ENCODE measurements around the gene FAM135A.
"Not testable (repeated sequence)": the region's sequence is repeated elsewhere in the genome, so short reads cannot be mapped to it uniquely, and the experiment has no call there.

The FAM135A gene

DNA sequence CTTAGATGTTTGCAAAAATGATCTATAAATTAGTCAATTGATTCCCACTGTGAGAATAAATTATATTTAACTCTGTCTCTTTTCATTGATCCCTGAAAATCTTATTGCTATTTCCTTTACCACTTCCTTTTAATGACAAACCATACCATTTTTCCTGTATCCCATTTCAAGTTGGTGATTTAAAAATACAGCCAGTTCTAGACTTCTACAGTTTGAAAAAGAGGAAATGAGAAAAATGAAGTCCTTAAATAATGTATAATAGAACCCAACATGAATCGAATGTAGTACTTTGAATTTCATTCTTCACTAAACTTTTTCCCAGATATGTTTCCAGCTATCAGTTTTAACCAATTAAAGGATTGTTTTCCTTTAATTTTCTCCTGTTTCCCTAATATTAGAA lies 124.0 kb downstream of the FAM135A start:
- TF ChIP-seq CTCF (IDR thresholded peaks at IDR 0.05; ENCODE audit: insufficient read depth, low read length, missing control alignments): no peak
- ChIA-PET CTCF (interaction anchor here (1.4 kb wide), 1 partner anchor 10 kb away, joined by 5 read pairs; no protein-coding TSS in a partner anchor), POLR2A (no interaction called here)
- DNase-seq (ENCODE audit: low read depth, low spot score): no peak
- H3K4me3 ChIP-seq (ENCODE audit: low read depth, low read length): no peak overlapping the region

DNA sequence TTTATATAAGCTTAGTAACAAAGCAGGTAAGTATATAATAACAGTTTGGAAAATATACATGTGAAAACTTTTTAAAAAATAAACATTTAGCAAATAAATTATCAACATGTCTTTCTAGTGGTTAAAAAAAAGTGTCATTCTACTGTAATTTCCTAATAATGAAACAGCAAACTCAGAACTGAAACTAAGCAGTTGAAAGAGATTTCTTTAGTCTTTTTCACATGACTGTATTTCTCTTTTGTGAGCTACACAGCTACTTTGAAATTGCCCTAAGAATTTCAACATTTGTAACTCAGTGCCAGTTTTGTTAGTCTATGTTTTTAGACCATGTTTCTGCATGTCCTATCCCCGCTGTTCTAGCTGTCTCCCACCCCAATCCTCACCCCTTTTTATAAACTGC lies 125.1 kb downstream of the FAM135A start:
- ChIA-PET CTCF (interaction anchor here (1.4 kb wide), 1 partner anchor 9 kb away, joined by 5 read pairs; no protein-coding TSS in a partner anchor), POLR2A (no interaction called here)
- no peak for DNase-seq (ENCODE audit: low read depth, low spot score)
- no peak for TF ChIP-seq CTCF (IDR thresholded peaks at IDR 0.05; ENCODE audit: insufficient read depth, low read length, missing control alignments)
- H3K4me3 ChIP-seq (ENCODE audit: low read depth, low read length): no peak overlapping the region

GRCh38 chr6:70547313-70547712 lies 134.0 kb downstream of the FAM135A start:
- peak; percentile 38 for TF ChIP-seq CTCF (IDR thresholded peaks at IDR 0.05; ENCODE audit: insufficient read depth, low read length, missing control alignments)
- DNase-seq (ENCODE audit: low read depth, low spot score): no peak
- ChIA-PET CTCF (interaction anchor here (0.7 to 3.2 kb wide), 15 partner anchors 9 to 337 kb away, joined by 3 to 21 read pairs (median 4); partner anchors contain the start of gene SDHAF4), POLR2A (no interaction called here)
- H3K4me3 ChIP-seq (ENCODE audit: low read depth, low read length): no peak overlapping the region

DNA sequence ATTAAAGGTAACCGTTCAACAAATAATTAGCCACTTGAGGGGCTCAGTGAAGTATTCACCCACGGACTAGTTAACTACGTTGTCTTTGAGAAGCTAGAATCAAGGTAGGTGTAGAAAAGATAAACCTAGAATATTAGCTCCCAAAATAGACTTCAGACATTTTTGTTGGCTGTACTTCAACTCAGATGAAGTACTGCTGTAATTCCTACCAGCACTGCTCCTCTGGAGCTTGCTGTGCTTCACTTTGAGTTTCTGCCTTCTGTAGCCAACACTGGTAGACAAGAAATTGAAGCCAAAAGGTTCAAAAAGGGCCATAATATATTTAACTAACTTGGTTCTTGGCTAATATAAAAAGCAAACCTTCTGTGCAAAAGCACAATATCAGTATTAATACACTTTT lies 134.6 kb downstream of the FAM135A start:
- TF ChIP-seq CTCF (IDR thresholded peaks at IDR 0.05; ENCODE audit: insufficient read depth, low read length, missing control alignments): no peak
- H3K4me3 ChIP-seq (ENCODE audit: low read depth, low read length): no peak overlapping the region
- no peak for DNase-seq (ENCODE audit: low read depth, low spot score)
- POLR2A ChIA-PET: no interaction called here
- CTCF ChIA-PET: interaction anchor here (0.9 to 3.2 kb wide), 8 partner anchors 10 to 408 kb away, joined by 3 to 21 read pairs (median 4); no protein-coding TSS in a partner anchor

DNA sequence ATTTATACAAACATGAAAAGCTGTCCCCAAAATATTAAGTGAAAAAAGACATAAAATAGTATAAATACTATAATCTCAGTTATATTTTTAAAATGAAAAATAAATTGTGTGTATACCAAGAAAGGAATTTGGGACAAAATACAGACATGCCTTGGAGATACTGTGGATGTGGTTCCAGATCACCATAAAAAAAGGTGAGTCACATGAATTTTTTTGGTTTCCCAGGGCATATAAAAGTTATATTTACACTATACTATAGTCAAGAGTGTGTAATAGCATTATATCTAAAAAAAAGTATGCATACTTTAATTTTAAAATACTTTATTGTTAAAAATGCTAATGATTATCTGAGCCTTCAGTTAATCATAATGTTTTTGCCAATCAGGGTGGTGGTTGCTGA lies 136.0 kb downstream of the FAM135A start:
- TF ChIP-seq CTCF (IDR thresholded peaks at IDR 0.05; ENCODE audit: insufficient read depth, low read length, missing control alignments): no peak
- H3K4me3 ChIP-seq (ENCODE audit: low read depth, low read length): no peak overlapping the region
- POLR2A ChIA-PET: no interaction called here
- no peak for DNase-seq (ENCODE audit: low read depth, low spot score)
- CTCF ChIA-PET: interaction anchor here (1.9 to 3.2 kb wide), 2 partner anchors 137 to 335 kb away, joined by 4 to 21 read pairs; no protein-coding TSS in a partner anchor

DNA sequence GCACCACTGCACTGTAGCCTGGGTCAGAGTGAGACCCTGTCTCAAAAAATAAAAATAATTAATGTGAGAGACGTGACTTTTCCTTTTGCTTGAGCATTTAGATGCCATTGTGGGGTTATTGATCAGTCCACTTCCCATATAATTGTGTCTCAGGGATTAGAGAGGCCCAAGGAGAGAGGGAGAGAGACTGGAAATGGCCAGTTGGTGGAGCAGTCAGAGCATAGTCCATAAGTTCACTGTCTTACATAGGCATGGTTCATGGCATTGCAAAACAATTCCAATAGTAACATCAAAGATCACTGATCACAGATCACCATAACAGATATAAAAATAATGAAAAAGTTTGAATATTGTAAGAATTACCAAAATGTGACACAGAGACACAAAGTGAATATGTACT lies 138.3 kb downstream of the FAM135A start:
- ChIA-PET POLR2A (no interaction called here), CTCF (interaction anchor here (1.1 to 1.3 kb wide), 2 partner anchors 133 to 404 kb away, joined by 3 read pairs; no protein-coding TSS in a partner anchor)
- H3K4me3 ChIP-seq (ENCODE audit: low read depth, low read length): no peak overlapping the region
- no peak for DNase-seq (ENCODE audit: low read depth, low spot score)
- TF ChIP-seq CTCF (IDR thresholded peaks at IDR 0.05; ENCODE audit: insufficient read depth, low read length, missing control alignments): no peak

- DNase-seq (ENCODE audit: low read depth, low spot score); POLR2A ChIA-PET; CTCF ChIA-PET; H3K4me3 ChIP-seq (ENCODE audit: low read depth, low read length): not testable (repeated sequence)
Observed at GRCh38 chr6:70552286-70552940, 139.1 kb downstream of the FAM135A start.

Data from AG04449 (cell line).